ENCODE measurements around the gene HSPA12B. TPM values are rescaled to one million over a fixed set of nuclear protein-coding genes. Genes with fewer than 3 reads are reported as not detected.
A peak's percentile ranks its signal among the peaks of the same experiment; 100 is the strongest.

The HSPA12B gene
- total RNA-seq, 1 donor from 2014 or later: 33.7 TPM

DNA sequence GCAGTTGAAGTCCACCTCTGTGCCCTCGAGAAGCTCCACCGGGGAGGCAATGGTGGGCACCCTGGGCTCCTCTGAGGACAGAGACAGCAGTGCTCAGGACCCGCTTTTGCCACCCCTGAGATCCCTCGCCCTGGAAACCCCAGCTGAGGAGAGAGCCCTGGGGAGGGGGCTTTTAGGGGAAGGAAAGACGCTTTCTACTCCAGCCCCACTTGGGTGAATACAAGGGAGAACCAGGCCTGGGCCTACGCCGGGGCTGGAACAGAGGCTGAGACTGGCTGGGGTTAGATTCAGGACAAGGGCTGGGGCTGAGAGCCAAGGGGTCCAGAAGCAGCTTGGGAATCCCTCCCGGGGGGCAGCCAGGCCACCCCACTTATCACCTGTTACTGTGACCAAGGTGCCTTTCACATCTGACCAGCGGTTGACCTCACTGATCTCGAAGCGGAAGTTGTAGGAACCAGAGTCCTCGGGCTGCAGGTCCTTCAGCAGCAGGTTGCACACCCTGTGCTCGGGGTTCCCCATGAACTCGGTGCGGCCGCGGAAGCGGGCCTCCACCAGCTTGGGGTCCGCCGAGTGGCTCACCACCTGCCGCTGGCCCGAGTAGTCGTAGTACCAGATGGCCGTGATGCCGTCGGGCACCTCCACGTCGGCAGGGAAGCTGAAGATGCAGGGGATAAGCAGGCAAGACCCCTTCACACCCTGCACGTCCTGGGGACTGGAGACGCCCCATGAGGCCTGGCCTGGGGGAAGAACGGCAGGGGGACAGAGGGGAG, 26.3 kb upstream of the HSPA12B start:
- peak; percentile 61 for DNase-seq
- intact Hi-C loops (cut with DNase I): no loop called here
- TF ChIP-seq, protein P1, sequence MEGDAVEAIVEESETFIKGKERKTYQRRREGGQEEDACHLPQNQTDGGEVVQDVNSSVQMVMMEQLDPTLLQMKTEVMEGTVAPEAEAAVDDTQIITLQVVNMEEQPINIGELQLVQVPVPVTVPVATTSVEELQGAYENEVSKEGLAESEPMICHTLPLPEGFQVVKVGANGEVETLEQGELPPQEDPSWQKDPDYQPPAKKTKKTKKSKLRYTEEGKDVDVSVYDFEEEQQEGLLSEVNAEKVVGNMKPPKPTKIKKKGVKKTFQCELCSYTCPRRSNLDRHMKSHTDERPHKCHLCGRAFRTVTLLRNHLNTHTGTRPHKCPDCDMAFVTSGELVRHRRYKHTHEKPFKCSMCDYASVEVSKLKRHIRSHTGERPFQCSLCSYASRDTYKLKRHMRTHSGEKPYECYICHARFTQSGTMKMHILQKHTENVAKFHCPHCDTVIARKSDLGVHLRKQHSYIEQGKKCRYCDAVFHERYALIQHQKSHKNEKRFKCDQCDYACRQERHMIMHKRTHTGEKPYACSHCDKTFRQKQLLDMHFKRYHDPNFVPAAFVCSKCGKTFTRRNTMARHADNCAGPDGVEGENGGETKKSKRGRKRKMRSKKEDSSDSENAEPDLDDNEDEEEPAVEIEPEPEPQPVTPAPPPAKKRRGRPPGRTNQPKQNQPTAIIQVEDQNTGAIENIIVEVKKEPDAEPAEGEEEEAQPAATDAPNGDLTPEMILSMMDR (IDR thresholded peaks at IDR 0.05): no peak
- H3K27me3 ChIP-seq: no peaks in the 10 kb centered on the region
- H3K9me3 ChIP-seq: no peaks in the 10 kb centered on the region
- ATAC-seq: no peak
- H3K27ac ChIP-seq: no peak overlapping the region
- no peaks in the 10 kb centered on the region for H3K36me3 ChIP-seq
- no peak overlapping the region for H3K4me3 ChIP-seq
- H3K4me1 ChIP-seq: peaks cover 9% of the 10 kb centered on the region

DNA sequence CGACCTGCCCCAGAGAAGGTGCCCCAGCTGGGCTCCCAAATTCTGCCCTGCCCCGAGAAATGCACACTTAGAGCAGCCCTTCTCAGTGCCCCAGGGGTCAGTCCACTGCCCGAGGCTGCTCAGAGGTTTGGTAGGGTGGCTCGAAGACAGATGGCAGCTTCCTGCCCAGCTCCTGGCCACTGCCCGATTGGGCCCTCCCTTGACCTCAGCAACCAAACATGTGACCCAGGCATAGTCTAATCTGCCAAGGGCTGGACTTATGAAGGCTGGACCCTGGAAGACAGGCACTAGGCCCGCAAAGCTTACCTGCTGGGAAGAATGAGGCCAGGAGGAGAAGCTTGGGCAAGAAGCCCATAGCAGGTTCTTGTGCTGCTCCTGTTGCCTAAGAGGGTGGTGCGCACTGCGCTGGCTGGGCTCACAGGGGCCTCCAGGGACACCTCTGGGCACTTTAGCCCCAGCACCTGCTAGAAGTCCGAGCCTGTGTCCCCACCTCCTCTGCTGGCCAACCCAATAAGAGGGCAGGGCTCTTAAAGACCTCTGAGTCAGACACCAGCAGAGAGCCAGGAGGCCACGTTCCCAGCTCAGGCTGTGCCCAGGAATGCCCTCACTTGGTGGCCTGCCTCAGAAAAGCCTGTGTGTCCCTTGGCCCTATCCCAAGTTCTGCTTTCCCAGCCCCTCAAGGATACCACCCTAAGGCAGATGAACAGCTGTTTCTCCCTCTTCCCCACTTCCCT, 25.5 kb upstream of the HSPA12B start:
- Histone ChIP-seq H3K4me1 (peaks cover 9% of the 10 kb centered on the region), H3K4me3 (no peak overlapping the region), H3K36me3 (no peaks in the 10 kb centered on the region), H3K27ac (no peak overlapping the region), H3K9me3 (no peaks in the 10 kb centered on the region), H3K27me3 (no peaks in the 10 kb centered on the region)
- TF ChIP-seq, protein P1 (IDR thresholded peaks at IDR 0.05): no peak
- intact Hi-C loops (cut with DNase I): no loop called here
- ATAC-seq (peak; percentile 37), DNase-seq (peak; percentile 71)

DNA sequence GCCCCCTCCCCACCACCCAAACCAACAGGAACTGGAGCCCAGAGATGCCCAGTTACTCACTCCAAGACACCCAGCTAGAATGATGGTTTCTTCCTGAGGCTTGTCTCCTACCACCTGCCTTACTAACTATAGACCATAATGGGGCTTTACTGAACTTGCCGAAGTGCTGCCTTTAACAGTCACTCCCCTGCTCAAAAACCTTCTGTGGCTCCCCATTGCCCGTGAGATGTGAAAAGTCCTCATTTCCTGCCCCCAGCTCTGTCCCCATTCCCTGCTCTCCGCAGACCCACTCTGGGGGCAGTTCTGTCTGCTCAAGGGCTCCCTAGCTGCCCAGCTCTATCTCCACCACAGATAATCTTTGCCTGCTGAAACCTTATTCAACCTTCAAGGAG, 25.0 kb upstream of the HSPA12B start:
- H3K9me3 ChIP-seq: no peaks in the 10 kb centered on the region
- intact Hi-C loops (cut with DNase I): no loop called here
- TF ChIP-seq, protein P1 (IDR thresholded peaks at IDR 0.05): no peak
- DNase-seq (peak; percentile 8), ATAC-seq (no peak)
- H3K27ac ChIP-seq: no peak overlapping the region
- H3K4me3 ChIP-seq: no peak overlapping the region
- no peaks in the 10 kb centered on the region for H3K36me3 ChIP-seq
- H3K4me1 ChIP-seq: peaks cover 9% of the 10 kb centered on the region
- H3K27me3 ChIP-seq: no peaks in the 10 kb centered on the region

DNA sequence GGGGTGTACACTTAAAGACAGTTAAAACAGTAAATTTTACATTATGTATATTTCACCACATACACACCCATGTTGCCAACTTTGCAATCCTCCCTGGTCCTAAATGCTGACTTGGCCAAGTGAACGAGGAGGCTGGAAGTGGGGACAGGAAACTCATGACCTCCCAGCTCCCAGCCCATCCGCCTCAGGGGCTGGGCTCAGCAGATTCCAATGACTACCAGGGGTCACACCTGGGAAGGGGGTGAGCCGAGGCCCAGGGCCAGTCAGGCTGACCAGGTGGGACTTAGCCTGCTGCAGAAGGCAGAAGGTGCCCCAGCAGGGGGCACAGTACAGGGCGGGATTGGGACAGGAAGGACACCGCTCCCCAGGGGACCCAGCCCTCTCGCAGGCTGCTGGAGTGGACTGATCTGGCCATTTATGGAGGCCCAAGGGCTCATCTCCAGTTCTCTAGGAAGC, 22.4 kb upstream of the HSPA12B start:
- H3K4me3 ChIP-seq: peak overlapping the region; percentile 37
- no peaks in the 10 kb centered on the region for H3K36me3 ChIP-seq
- TF ChIP-seq, protein P1 (IDR thresholded peaks at IDR 0.05): no peak
- no peak overlapping the region for H3K27ac ChIP-seq
- ATAC-seq: peak; percentile 1
- intact Hi-C loops (cut with DNase I): loop anchor here (5.0 kb wide), 1 partner anchor 33 kb away; no protein-coding TSS in a partner anchor
- no peaks in the 10 kb centered on the region for H3K27me3 ChIP-seq
- DNase-seq: peak; percentile 66
- H3K9me3 ChIP-seq: no peaks in the 10 kb centered on the region
- H3K4me1 ChIP-seq: peaks cover 13% of the 10 kb centered on the region

DNA sequence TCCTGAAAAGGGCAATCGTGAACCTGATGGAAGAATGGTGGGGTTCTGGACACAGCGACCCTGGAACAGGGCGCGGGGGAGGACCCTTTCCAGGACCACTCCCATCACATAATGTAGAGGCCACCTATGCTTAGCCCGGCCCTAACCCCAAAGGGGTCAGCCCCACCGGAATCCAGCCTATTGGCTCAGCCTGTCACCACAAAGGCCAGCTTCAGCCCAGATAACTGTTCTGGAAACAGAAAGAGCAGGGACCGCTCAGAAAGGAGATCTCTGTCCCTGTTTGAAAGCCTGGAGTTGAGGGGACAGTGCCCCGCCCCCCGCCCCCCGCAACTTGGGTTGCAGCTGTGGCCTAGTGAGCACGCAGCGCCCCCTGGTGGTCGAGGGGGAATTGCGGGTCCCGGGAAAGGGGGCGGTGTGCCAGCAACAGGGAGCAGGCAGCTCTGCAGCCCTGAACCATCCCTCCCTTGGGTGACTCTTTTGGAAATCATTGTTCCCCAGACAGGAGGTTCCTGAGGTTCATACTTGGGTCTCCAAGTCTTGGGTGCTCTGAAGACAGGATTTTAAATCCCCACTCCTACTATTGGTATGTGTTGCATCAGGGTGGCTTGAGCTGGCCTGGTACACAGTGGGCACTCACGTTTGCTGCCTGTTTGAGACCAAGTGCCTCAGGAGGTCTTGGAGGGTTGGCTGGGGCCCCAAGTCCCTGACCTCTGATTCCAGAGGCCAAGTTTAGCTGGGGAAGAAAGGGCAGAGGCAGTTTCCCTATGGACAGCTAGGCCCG, 21.6 kb upstream of the HSPA12B start:
- H3K9me3 ChIP-seq: no peaks in the 10 kb centered on the region
- peak overlapping the region; percentile 37 for H3K27ac ChIP-seq
- TF ChIP-seq, protein P1 (IDR thresholded peaks at IDR 0.05): peak; percentile 99
- peaks cover 13% of the 10 kb centered on the region for H3K4me1 ChIP-seq
- no peaks in the 10 kb centered on the region for H3K27me3 ChIP-seq
- intact Hi-C loops (cut with DNase I): loop anchor here (5.0 kb wide), 1 partner anchor 34 kb away; no protein-coding TSS in a partner anchor
- peak; percentile 86 for DNase-seq
- peak; percentile 67 for ATAC-seq
- peak overlapping the region; percentile 37 for H3K4me3 ChIP-seq
- H3K36me3 ChIP-seq: no peaks in the 10 kb centered on the region

Measured in upper lobe of right lung (tissue), 1 donor.